ENCODE measurements around the gene COL26A1.
"Not testable (repeated sequence)": the region's sequence is repeated elsewhere in the genome, so short reads cannot be mapped to it uniquely, and the experiment has no call there.

The COL26A1 gene

GRCh38 chr7:101553771-101554445 is 191.2 kb downstream of the COL26A1 start:
- no peak for DNase-seq (ENCODE audit: low read depth)

GRCh38 chr7:101554584-101555268 is 192.1 kb downstream of the COL26A1 start:
- DNase-seq (ENCODE audit: low read depth), result no peak

- no peak for DNase-seq (ENCODE audit: low read depth)
Measured at GRCh38 chr7:101555269-101555920, 192.7 kb downstream of the COL26A1 start.

GRCh38 chr7:101555921-101556275 is 193.2 kb downstream of the COL26A1 start:
- DNase-seq (ENCODE audit: low read depth), result no peak

GRCh38 chr7:101556453-101556968 is 193.8 kb downstream of the COL26A1 start:
- no peak for DNase-seq (ENCODE audit: low read depth)

- no peak for DNase-seq (ENCODE audit: low read depth)
Measured at GRCh38 chr7:101557421-101557820, 194.7 kb downstream of the COL26A1 start.

- no peak for DNase-seq (ENCODE audit: low read depth)
Measured at GRCh38 chr7:101557978-101558741, 195.5 kb downstream of the COL26A1 start.

GRCh38 chr7:101558742-101559325 is 196.2 kb downstream of the COL26A1 start:
- no peak for DNase-seq (ENCODE audit: low read depth)

- DNase-seq (ENCODE audit: low read depth), result no peak
Measured at GRCh38 chr7:101559586-101559985, 196.9 kb downstream of the COL26A1 start.

GRCh38 chr7:101560021-101560420 is 197.3 kb downstream of the COL26A1 start:
- DNase-seq (ENCODE audit: low read depth), result not testable (repeated sequence)

- DNase-seq (ENCODE audit: low read depth), result no peak
Measured at GRCh38 chr7:101560856-101561255, 198.2 kb downstream of the COL26A1 start.

- DNase-seq (ENCODE audit: low read depth), result not testable (repeated sequence)
Measured at GRCh38 chr7:101561293-101561692, 198.6 kb downstream of the COL26A1 start.

GRCh38 chr7:101562531-101563197 is 200.0 kb downstream of the COL26A1 start:
- no peak for DNase-seq (ENCODE audit: low read depth)

- DNase-seq (ENCODE audit: low read depth), result no peak
Measured at GRCh38 chr7:101563198-101563901, 200.7 kb downstream of the COL26A1 start.

- DNase-seq (ENCODE audit: low read depth), result no peak
Measured at GRCh38 chr7:101563943-101564777, 201.5 kb downstream of the COL26A1 start.

GRCh38 chr7:101564778-101565211 is 202.1 kb downstream of the COL26A1 start:
- DNase-seq (ENCODE audit: low read depth), result no peak

- no peak for DNase-seq (ENCODE audit: low read depth)
Measured at GRCh38 chr7:101565601-101566209, 203.0 kb downstream of the COL26A1 start.

- no peak for DNase-seq (ENCODE audit: low read depth)
Measured at GRCh38 chr7:101567230-101567629, 204.6 kb downstream of the COL26A1 start.

GRCh38 chr7:101572156-101572555 is 209.5 kb downstream of the COL26A1 start:
- DNase-seq (ENCODE audit: low read depth), result no peak
